ENCODE data around the gene CPNE5.
A peak's percentile ranks its signal among the peaks of the same experiment; 100 is the strongest.

Gene CPNE5

DNA sequence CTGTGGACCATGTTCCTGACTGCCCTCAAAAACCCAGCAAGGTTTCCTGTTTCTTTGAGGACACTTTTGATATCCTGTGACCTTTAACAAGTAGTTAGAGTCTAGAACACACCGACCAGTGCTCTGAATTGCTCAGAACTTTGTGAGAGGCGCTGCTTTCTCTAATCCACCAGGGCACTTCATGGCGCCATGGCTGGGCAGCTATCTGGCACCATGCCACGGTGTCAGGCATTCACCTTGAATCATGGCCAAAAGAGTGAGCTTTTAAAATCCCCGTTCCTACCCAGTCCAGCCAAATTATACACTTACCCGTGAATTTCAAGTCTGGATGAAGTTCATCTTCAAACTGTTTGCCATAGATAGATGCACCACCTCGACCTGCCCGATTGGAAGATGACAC, 17.0 kb upstream of the CPNE5 start:
- no peak for DNase-seq

DNA sequence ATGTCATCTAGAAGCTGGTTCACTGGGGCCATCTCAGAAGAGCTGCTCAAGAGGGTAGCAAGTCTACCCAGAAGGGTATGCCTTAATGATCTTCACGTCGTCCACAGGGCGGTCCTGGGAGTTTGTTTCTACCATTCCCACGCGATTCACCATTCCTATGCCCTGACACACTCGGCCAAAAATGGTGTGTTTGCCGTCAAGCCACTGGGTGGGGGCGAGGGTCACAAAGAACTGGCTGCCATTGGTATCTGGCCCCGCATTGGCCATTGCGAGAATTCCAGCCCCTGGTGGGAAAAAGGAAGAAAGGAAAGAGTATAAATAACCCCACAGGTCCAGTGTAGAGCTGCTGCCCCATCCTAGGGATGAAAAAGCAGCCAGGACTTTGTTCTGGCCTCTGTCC, 16.5 kb upstream of the CPNE5 start:
- no peak for DNase-seq

DNA sequence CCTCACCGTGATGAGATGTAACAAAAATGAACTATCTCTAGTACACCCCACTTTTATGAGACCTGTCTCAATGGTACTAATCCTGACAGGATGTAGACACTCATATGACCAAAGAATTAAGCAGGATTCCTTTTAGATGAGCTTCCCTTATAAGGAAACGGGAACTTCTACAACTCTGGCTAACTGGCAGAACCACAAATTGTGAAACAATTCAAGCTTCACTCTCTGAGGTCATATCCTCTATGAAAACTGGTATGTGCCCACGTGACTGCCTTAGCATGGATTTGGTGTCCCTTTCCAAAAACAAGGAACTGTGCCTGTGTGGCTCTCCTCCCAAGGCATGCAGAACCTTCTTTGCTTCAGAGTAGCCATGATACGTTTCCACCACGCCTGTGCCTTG, 14.1 kb upstream of the CPNE5 start:
- DNase-seq: no peak

DNA sequence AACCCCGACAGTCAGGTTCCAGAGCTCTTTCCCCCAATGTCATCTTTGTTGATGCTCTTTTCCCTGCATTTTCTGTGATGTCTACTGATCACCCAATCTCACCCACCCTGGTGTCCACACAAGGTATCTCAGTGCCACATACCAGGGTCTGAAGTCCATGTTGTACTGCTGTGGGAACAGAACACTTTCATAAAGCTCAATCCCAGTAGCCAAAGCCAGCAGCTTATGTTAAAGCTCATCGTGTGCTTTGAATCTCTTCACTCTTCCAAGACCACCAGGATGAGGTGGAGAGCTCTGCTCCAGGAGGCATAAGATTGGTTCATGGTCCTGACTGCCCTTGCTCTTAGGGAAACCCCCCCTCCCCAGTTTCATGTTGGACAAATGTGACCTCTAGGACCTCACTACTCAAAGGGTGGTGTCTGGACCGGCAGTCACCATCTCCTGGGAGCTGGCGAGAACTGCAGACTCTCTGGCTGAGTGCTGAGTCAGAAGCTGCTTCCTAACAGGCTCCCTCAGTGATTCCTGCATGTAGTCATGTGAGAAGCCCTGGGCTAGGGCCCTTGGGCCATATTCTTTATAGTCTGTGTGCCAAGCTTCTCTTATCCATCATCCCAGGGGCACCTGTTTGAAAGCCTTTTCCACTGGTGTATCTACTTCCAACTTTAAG, 13.4 kb upstream of the CPNE5 start:
- no peak for DNase-seq

DNA sequence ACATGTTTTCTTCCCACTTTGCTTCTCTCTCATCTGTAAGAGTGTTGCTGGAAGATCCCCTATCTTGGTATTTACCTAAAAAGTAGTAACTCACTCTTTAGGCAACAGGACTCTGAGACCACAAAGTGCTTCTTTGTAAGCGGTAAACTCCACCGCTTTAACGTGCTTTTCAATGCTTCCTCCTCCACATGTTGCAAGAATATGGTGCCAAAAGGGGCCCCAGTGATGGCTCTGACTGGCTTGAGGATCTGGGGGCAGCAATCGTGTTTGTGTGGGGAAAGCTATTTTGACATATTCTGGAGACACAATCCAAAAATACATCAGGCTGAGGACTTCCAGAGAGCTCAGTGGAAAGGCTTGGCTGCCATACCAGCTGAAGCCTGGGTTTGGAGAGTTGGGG, 12.4 kb upstream of the CPNE5 start:
- no peak for DNase-seq

DNA sequence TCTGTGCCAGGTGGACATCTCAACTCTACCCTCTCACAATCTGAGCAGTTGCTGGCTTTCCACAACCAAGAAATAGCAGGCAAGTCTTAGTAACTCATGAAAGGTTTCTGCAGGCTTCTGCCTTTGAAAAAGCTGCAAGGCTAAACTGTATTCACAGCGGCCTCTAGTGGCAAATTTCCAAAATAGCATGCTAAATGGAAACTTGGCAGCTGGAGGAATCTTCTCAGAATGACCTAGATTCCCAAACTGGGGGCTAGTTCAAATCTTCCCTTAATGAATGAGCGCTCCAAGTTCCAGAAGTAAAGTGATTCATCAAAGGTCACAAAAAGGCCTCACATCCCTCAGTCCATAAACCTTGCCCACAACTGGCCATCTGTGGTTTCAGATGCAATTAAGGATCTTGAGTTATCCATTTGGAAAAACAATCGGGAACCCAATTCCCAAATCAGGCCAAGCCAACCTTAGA, 11.9 kb upstream of the CPNE5 start:
- DNase-seq: peak; percentile 53

DNA sequence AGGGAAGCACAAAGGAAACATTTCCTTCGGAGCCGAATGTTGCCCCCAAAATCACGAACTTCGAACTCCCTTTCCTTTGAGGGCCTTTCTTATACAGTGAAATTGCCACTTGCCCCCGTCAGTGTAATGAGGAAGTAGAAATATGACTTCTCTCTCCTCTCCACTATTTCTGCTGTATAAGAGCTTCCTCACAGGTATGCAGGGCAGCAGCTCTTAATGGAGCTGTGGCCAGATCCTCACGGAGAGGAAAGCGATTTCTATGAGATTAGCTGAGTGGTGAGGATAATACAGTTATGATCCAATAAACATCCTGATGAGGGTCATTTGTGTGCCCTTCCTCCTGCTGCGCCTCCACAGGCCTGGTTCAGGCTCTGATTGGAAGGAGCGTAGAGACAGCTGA, 10.8 kb upstream of the CPNE5 start:
- DNase-seq: no peak

DNA sequence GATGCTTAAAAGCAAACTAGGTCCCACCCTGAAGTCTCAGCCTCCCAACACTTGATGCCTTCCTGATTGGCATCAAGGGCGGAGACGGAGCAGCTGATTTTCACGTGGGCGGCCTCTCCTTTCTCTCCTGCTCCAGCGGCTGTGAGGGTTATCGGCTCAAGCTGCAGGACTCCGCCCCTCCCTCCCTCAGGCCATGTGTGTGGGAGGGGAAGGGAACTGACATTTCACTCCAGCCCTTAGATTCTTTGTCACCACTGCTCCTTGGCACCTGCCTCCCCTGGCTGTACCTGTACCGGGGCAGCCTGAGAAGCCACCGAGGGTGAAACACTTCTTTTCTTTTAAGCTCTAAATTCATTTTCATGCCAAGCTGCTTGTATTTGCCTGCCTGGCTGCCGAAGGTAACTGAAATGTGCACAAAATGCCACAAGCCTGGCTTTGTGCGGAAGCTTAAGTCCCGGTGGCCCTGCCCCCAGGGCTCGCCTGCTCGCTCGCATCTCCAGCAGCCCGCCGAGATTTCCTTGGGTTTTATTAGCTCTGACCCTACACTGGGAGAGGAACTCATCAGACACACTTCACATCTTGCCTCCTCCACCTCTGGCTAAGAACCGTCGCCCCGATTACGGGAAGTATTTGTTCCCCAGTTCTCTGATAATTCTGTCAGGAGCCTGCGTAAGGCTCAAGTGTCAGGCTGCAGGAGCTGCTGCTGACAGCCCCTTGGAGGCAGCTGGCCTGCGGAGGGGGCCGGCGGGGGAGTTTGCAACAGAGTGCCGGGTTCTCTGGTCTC, 9.6 kb upstream of the CPNE5 start:
- DNase-seq: no peak

DNA sequence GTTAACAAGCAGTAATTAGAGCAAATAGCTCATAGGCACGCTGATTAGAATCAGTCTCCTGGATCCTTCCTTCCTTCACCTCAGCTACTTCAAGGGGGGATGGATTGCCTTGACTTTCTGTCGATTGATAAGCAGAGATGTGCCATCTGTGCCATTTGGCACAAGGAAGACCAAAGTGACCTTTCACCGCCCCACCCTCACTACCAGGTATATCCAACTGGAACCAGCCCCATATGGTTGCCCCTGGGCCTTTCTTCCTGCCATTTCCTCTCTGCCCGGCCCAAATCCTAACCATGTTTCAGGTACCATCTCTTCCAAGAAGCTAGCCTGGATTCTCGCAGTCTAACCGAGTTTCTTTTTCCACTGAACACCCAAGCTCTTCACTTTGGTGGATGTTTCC, 8.7 kb upstream of the CPNE5 start:
- no peak for DNase-seq

DNA sequence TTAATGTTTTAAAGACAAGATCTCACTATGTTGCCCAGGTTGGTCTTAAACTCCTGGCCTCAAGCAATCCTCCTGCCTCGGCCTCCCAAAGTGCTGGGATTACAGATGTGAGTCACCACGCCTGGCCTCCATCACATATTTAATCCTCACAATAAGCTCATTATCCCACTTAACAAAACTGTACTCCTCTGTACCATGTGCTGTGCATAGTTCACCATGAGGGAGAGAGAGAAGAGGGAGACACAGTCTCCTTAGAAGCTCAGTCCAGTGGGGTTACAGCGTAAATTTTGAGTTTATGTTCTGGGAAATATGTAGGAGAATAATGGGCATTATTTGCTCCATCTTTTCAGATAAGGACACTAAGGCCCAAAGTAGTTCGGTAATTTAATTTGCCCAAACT, 7.9 kb upstream of the CPNE5 start:
- DNase-seq: no peak

DNA sequence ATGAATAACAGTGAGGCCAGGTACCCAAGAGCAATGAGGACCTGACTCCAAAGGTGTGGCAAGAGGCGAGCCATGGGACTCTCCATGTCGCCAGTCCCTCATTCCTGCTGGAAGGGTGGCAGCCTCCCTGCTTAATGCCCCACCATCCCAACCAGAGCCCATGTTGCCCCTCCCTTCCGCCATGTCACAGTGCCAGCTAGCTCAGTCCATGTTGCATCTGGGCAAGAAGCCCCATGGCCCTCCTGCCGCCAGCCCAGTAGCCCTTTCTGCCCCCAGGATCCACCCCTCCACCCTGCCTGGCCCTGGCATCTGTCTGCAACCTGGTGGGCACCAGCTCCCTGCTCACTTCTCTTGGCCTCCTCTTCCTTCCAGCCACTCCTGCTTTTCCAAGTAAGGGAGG, 6.0 kb upstream of the CPNE5 start:
- DNase-seq: no peak

DNA sequence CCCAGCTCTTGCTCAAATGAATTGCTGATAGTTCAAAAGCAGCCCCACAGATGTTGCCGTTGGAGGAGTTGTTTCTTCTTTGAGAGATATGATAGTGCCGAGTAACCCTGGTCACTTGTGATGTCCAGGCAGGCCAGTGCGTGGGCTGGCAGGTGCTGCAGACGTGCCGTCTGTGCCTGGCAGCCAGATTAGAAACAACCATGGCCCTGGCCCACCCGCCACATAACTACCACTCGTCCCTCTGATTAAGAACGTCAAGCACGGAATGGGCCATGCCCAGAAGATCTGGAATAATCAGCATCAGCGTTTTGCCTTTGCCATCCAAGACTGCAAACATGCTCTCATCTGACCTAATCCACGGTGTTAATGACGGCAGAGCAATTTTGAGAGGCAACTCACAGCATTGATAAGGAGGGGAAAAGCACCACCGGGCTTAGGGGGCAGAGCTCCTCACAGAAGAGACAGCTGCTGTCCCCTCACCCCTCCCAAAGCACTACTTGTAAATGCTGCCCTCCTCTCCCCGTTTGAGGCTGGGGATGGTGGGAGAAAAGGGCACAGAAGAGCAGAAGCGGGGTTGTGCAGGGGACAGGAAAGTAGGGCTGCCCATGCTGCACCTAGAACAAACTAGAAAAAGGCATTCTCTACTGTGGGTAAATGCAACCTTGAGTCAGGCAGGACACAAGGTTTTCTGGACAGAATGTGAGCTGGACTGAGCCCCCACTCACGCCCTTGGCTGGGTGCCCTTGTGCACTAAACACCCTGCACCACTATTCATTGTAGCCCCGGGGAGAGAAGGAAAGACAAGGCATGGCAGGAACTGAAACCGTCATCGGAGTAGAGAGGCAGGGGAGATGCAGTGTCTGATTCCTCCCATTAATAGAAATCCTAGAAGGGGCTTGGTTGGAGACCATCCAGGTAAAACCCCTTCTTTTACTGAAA, 5.3 kb upstream of the CPNE5 start:
- no peak for DNase-seq

DNA sequence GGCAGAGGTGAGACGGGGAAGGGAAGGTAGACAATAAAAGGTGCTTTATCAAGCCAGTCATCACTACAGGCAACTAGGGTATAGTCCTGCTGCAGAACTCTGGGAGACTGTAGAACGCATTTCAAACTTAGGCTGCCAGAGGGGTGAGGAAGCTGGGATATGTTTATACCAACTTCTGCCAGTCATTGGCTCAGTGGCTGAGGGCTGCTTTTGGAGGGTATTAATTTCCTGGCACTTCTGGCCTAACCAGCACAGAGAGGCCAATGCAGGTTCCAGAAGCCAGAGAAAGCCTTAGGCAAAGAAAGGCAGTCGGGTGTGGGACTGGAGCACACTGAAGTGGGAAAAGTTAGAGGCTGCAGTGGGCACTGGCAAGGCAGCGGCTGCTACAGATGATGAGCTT, 3.9 kb upstream of the CPNE5 start:
- no peak for DNase-seq

DNA sequence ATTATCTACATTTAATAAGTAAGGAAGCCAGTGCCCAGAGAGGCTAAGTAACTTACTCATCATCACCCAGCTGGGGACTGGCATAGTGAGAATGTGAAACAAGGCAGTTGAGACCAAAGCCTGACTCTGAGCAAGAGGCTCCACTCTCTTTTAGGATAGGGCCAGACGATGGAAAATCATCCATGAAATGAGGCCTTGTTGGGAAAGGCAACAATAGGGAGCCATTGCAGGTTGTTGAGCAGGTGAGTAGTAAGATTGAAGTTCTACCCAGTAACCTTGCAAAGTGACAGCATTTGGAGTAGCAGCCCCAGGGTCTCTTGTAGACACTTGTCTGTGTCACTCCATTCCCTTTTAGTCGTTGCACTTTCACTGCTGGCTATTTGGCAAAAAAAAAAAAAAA, 2.5 kb upstream of the CPNE5 start:
- DNase-seq: no peak

DNA sequence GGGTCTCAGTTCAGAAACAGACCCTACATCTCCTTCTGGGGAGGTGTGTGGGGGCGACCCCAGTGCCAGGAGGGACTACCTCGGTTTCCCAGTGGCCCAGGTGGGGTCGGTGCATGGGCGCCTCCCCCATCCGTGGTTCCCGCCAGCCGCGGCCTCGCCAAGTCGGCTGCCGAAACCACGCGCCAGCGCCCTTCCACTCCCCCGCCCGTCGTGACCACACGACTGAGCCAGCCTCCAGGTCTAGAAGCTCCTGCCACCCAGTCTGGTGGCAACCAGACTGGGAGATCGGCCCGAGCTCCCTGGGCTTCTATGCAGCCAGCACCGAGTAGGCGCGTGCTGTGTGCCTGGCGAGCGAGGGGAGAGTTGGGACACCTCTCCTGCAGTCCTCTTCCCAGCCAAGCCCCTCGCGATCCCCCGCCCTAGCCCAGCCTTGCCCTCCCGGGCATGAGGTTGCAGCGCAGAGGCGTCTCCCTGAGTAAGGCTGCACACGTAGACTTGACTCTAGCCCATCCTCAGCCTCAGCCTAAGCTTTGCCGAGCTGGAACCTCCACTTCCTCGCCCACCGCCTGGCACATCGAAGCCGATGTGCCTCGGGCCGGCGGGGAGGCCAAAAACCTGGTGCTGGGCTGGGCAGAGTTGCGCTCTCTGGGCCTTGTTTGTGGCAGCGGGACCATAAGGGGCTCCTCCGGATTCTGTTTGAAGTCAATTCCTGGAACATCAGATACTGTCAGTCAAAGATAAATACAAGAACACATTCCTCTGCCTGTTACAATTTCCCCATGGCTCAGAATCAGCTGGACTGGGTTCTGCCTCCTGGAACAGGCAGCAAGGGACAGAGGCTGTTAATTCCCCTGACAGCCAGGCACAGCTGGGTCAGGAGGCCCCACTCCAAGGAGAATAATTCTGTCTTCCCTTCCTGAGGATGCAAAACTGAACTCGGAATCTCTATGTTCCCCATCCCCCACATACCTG, 1.5 kb upstream of the CPNE5 start:
- DNase-seq: peak; percentile 34

DNA sequence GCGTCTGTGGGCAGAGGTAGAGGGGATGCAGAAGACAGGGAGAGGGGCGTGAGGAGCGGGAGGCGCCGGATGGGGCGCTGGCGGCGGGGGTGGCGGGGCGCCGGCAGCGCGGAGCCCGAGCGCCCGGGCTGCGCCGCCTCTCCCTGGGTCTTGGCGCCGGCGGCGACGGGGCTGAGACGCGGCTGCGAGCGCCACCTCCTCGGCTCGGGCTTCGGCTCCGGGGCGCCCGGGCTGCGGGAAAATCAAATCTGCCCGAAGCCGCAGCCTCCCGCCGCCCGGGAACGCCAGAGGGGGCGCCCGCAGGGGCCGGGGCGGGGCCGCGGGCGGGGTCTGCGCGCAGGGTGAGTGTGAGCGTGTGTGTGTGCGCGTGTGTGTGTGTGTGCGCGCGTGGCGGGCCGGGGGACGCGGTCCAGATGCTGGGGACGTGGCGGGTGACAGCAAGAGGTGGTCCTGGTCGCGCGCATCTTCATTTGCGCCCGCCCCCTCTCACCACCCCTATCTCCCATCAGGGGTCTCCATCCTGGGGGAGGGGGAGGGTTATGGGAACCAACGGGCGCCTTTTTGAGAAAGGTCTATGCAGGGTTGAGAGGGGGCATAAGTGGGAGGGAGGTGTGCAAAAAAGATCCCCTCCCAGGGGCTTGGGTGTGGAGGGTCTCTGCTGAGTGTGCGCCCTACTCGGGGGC, 646 bp upstream of the CPNE5 start:
- DNase-seq: peak; percentile 44

DNA sequence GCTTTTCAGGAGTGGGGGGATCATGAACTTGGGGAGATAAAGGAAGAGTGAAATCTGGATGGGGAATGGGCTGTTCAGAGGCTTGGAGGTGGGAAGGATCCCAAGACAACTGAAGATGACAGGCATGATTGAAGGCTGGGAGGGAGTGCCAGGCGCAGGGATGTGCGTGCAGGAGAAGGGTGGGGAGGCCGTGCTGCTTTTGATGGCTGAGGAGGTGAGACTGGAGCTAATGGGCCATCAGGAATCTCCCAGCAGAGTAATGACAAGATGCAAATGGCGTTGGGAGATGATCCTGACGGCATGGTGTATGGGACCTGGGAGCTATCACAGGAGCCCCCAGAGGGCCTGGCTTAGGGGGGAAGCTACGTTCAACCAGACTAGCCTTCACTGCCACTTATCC, 1.6 kb downstream of the CPNE5 start:
- DNase-seq: no peak

DNA sequence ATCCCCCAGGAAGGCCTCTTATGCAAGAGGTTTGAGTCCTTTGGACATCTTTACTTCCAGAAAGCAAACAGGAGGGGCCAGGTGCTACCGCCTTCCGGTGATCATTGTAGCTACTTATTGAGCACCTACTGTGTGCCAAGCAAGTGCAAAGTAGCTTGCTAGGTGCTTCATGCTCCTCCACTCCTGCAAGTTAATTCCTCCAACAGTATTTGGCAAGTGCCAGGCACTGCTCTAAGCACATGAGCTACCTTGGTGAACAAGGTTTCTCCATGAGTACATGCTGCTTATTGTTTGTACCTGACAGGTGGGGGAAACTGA, 2.3 kb downstream of the CPNE5 start:
- no peak for DNase-seq

DNA sequence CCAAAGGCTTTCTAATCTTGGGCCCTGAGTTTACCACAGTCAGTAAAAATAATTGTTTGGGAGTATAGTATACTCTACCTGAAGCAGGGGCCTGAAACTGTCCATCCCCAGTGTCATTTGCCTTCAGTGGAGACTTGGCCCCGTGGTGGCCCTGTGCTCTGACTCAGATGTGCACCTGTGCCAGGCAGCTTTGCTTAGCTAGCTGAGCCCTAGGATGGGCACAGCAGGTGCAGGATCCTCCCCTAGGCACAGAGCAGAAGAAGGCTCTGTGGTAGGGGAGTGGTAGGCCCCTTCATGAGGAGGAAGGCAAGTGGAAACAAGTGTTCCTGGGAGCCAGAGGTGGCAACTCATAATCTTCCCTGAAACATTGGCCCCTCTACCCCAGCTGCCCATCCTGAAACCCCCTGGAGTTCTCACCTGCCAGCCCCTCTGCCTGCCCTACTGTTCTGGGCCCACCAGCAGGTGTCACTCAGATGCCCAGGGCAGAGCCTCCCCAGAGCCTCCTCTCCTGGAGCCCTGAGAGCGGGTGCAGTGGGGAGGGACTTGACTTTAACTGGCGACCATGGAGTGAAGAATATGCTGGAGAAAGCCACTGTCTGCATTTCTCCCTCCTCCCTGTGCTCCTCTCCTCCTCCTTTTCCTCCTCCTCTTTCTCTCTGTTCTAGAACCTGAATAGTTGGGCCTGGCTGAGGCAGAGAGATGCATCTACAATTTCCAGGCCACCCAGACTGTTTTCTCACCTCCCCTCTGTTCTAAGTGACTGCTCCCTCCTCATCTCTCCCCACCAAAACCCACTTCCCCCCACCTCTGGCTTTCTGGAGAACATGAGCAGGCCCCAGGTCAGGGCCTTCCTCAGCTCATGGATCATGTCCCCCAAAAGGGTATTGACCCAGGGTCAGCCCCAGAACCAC, 2.9 kb downstream of the CPNE5 start:
- DNase-seq: no peak

DNA sequence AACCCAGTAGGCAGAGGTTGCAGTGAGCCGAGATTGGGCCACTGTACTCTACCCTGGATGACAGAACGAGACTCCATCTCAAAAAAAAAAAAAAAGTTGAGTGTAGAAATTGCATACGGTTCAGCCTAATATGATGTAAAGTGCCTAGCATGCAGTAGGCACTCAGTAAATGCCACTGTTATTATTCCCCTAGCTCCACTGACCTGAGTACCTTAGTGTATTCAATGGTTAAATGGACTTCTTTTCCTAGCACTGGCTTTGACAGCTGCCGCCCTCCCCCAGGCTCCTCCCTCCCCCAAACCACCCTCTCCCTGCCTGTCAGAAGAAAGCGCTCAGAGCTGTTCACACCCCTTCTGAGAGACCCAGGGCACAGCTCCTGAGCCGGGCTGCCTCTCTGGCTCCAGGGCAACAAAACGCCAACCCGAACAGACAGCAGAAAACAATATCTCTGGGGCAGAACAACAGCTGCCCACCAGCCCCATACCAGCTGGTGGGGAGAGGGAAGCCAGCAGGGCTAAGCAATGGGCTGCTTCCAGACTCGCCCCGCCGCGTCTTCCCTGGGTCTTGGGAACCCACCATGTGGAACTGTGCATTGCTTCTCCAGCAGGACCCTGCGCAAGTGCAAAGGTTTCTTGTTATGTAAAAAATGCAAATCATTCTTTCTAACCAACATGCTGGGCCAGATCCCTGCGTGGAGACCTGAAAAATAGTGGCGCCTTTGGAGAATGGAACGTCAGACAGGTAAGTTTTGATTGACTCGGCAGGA, 4.5 kb downstream of the CPNE5 start:
- DNase-seq: no peak
